ENCODE data around the gene ZNF3.

ZNF3 gene

GRCh38 chr7:100044718-100045117, 36.8 kb downstream of the ZNF3 start:
- no peak for DNase-seq

DNA sequence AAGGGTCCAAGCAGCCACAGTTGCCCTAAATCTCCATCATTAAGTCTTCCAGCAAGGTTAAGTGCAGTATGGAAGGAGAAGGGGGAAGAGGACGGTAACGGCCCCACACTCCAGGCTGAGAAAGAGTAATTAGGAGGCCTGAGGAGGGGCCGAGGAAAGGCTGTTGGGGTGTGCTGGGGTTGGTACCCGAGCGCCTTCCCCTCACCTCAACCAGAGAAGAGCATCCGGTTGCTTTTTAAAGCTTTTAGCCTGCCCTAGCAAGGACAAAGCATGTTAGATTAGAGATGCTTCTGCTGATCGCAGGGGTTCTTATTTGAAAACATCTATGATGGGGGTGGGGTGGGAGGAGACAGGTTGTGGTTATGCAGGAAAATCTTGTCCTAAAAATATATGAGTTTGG, 40.9 kb downstream of the ZNF3 start:
- no peak for DNase-seq

GRCh38 chr7:100038326-100038725, 43.2 kb downstream of the ZNF3 start:
- no peak for DNase-seq

- no peak for DNase-seq
Measured at GRCh38 chr7:100035876-100036275, 45.6 kb downstream of the ZNF3 start.

DNA sequence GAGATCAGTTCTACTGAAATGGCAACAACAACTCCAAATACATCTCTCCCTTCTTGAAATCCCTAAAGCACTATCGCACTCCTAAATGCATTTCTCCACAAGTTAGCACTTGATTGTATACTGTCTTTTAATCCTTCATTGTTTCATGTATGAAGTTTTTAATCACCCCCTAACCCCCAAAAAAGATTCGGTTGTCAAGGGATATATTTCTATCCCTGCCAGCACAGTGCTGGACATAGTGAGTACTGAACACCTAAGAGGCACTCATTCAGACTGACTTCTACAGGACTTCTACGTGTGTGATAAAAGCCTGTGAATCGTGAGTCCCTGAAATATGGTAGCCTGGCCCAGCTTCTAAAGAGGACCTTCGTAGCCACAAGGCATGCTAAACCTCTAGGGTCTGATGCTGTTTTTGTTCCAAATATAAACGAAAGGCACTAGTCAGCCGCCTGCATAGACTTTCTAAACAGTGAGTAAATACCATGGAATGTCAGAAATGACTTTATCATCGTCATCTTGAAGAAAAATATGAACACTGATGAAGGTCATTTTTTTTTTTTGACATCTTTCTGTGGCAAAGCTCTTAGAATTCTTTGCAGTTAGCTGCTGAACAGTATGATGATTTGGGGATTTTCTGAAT, 46.5 kb downstream of the ZNF3 start:
- no peak for DNase-seq

DNA sequence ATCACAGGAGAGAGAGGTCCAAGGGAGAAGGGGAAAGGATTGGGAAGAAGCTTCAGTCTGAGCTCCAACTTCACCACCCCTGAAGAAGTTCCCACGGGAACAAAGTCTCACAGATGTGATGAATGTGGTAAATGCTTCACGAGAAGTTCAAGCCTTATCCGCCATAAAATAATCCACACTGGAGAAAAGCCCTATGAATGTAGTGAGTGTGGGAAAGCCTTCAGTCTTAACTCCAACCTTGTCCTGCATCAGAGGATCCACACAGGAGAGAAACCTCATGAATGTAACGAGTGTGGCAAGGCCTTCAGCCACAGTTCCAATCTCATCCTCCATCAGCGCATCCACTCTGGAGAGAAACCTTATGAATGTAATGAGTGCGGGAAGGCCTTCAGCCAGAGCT, 48.0 kb downstream of the ZNF3 start:
- no peak for DNase-seq

DNA sequence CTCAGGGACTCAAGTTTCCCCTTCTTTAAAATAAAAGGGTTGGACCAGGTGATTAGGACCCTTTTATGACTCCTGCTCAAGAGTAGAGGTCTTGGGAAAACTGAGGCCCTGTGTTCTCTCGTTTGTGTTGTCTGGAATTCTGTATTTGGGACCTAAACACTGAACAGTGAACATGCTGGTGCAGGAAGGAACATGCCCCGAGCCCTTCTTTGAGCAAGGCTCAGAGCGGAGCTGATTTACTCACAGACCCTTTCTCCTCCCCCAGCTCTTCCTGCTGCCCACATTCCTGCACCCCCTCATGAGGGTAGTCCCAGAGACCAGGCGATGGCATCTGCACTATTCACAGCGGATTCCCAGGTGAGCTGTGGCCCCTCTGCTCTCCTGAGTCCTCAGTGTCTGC, 51.9 kb downstream of the ZNF3 start:
- no peak for DNase-seq

DNA sequence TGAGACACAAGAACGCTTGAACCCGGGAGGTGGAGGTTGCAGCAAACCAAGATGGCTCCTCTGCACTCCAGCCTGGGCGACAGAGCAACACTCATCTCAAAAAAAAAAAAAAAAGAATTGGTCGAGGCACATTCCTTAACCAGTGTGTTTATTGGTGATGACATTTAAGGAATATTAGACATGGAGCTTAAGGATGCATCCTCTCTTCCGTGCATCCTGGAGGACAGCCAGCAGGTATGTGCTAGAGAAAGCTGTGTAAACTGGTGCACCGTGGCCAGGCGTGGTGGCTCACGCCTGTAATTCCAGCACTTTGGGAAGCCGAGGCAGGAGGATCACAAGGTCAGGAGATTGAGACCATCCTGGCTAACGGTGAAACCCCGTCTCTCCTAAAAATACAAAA, 54.3 kb downstream of the ZNF3 start:
- DNase-seq = no peak

DNA sequence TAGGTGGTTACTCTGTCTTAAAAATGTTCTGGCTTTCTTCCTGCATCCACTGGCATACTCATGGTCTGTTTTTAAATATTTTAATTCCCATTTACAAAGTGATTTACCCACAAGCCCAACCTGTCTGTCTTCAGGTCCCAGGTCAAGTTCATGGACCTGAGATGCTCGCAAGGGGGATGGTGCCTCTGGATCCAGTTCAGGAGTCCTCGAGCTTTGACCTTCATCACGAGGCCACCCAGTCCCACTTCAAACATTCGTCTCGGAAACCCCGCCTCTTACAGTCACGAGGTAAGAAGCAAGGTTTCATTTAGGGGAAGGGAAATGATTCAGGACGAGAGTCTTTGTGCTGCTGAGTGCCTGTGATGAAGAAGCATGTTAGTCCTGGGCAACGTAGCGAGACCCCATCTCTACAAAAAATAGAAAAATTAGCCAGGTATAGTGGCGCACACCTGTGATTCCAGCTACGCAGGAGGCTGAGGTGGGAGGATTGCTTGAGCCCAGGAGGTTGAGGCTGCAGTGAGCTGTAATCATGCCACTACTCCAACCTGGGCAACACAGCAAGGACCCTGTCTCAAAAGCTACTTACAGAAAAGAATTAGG, 57.4 kb downstream of the ZNF3 start:
- DNase-seq = no peak

DNA sequence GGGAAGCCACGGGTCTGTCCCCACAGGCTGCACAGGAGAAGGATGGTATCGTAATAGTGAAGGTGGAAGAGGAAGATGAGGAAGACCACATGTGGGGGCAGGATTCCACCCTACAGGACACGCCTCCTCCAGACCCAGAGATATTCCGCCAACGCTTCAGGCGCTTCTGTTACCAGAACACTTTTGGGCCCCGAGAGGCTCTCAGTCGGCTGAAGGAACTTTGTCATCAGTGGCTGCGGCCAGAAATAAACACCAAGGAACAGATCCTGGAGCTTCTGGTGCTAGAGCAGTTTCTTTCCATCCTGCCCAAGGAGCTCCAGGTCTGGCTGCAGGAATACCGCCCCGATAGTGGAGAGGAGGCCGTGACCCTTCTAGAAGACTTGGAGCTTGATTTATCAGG, 58.0 kb downstream of the ZNF3 start:
- DNase-seq = no peak

- DNase-seq = no peak
Measured at GRCh38 chr7:100022621-100023020, 58.9 kb downstream of the ZNF3 start.

- no peak for DNase-seq
Measured at GRCh38 chr7:100021297-100021696, 60.2 kb downstream of the ZNF3 start.
